Adrenal gland (tissue), 5 donors: Measurements from ENCODE around the gene TARS3.

ENCODE experiments used
- POLR2A ChIP-seq, 2 donors: fragments of 450-650 bp; IDR thresholded peaks; one replicate each; pipeline ENCODE4 v1.6.1; 2017; ENCODE audit warnings: antibody characterized with exemption in 2 of 2, mild to moderate bottlenecking in 2 of 2, moderate library complexity in 1 of 2
- TF ChIP-seq, protein P1 (sequence below), 6 experiments: fragments of 450-650 bp in 4 of 6; fragments of 200-600 bp in 2 of 6; sonication (generic) in 1 of 6; IDR thresholded peaks; 1 replicate in 5 of 6; 2 replicates in 1 of 6; pipeline versions ENCODE4 v1.5.1 to v1.8.0; 2016 to 2021; ENCODE audit warnings: antibody characterized with exemption in 6 of 6, mild to moderate bottlenecking in 2 of 6, moderate library complexity in 1 of 6
- donor health status: DM: no; HTN: no; CAD: no.

DNA sequence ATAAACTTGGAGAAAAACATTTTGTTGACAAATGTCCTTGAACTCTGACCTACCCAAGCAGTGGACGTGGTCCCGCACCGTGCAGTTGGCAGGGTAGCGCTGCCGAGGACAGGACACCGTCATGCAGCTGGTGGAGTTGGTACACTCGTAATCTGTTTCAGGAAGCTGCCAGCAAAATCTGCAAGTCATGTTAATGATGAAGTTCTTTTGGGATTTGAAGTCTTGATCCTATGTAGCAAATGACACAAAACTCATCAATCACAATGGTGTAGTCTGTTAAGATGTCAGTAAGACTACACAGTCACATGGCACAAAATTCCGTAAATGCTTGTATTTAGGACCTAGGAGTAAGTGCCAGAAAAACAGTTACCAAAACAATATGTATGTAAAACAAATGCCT lies 77.6 kb downstream of the TARS3 start:
- TF ChIP-seq, protein P1, sequence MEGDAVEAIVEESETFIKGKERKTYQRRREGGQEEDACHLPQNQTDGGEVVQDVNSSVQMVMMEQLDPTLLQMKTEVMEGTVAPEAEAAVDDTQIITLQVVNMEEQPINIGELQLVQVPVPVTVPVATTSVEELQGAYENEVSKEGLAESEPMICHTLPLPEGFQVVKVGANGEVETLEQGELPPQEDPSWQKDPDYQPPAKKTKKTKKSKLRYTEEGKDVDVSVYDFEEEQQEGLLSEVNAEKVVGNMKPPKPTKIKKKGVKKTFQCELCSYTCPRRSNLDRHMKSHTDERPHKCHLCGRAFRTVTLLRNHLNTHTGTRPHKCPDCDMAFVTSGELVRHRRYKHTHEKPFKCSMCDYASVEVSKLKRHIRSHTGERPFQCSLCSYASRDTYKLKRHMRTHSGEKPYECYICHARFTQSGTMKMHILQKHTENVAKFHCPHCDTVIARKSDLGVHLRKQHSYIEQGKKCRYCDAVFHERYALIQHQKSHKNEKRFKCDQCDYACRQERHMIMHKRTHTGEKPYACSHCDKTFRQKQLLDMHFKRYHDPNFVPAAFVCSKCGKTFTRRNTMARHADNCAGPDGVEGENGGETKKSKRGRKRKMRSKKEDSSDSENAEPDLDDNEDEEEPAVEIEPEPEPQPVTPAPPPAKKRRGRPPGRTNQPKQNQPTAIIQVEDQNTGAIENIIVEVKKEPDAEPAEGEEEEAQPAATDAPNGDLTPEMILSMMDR (IDR thresholded peaks at IDR 0.05): no peak
- TF ChIP-seq POLR2A (IDR thresholded peaks at IDR 0.05): no peak
